Measurements from ENCODE around the gene FIGNL2. TPM values are rescaled to one million over a fixed set of nuclear protein-coding genes. Genes with fewer than 3 reads are reported as not detected.

Gene FIGNL2
- total and polyA plus RNA-seq, 2 of the 13 experiments (the other 11 are each of a cell fraction or from before 2014, with no cell fraction given) = 0.82 to 1.00 TPM

DNA sequence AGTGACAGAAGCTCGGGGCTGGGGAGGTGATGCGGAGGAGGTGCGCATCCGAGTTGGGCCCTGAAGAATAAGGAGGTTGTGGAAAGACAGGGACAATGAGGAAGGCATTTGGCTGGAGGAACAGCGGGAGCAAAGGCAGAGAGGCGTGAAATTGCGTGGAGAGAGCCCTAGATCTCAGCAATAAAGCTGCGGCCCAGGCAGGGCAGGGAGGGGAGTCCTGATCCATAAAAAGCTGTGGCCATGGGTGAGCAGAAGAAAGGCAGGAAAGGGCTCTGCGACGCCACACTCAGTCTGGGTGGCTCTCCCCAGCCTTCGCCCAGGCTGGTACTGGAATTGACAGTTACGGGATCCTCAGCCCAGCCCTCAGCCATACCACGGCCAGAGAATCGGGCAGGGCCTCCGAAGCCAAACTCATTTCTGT is 2.2 kb downstream of the FIGNL2 start:
- no peak for TF ChIP-seq TOE1 (CRISPR knock-in tag; IDR thresholded peaks at IDR 0.05)
- TF ChIP-seq ZBED4 (CRISPR knock-in tag; IDR thresholded peaks at IDR 0.05; ENCODE audit: borderline replicate concordance) = no peak
- TF ChIP-seq NFKB2 (CRISPR knock-in tag; IDR thresholded peaks at IDR 0.05; ENCODE audit: borderline replicate concordance) = no peak
- TF ChIP-seq ZNF891 (CRISPR knock-in tag; IDR thresholded peaks at IDR 0.05) = peak; percentile 18; the same call in 1 of the 2 replicates
- no peak for TF ChIP-seq NRL (CRISPR knock-in tag; IDR thresholded peaks at IDR 0.05; ENCODE audit: borderline replicate concordance)
- H3K4me1 ChIP-seq (ENCODE audit: insufficient read depth, low read length) = peaks cover 31% of the 10 kb centered on the region
- no peak for DNase-seq (ENCODE audit: low spot score)
- H4K20me1 ChIP-seq (ENCODE audit: insufficient read depth, low read length) = no peaks in the 10 kb centered on the region
- no peak overlapping the region for H3K27ac ChIP-seq (ENCODE audit: extremely low read length, insufficient read depth, low read length)
- intact Hi-C loops (cut with micrococcal nuclease; ENCODE audit: unreplicated experiment) = no loop called here
- H3K9me3 ChIP-seq (ENCODE audit: low read length) = no peaks in the 10 kb centered on the region
- H2AFZ ChIP-seq (ENCODE audit: low read length) = no peak overlapping the region
- ChIA-PET POLR2A (interaction anchor here (1.0 to 1.8 kb wide), 4 partner anchors 18 to 32 kb away, joined by 3 to 4 read pairs (median 4); a partner anchor contains a TSS), CTCF (ENCODE audit: low intra/inter-chr PET ratio, low total read pairs) (no interaction called here)
- BruUV-seq (replicated peaks) = TSS peak; percentile 52
- H3K4me3 ChIP-seq (replicated peaks in 1 of 3; ENCODE audit: insufficient read depth in 1 of 3, low read depth in 2 of 3, low read length in 3 of 3) = peak overlapping the region; percentile 10 to 82 (median 71); a peak in 4 of 6 replicates
- peak overlapping the region; percentile 37; the same call in 1 of the 2 replicates for H3K9ac ChIP-seq (ENCODE audit: insufficient read depth, low read depth, low read length)
- H3K36me3 ChIP-seq (replicated peaks in 1 of 2; ENCODE audit: control insufficient read depth in 1 of 2, insufficient read depth in 2 of 2, low read length in 2 of 2) = no peaks in the 10 kb centered on the region
- whole genome bisulfite sequencing (ENCODE audit: low lambda C conversion rate) = 23% methylated on average over 15 of the region's 15 CpGs
- peaks cover 0 to 9% of the 10 kb centered on the region in 2 experiments; a peak in 1 of 5 replicates for H3K27me3 ChIP-seq (ENCODE audit: control insufficient read depth in 1 of 2, insufficient read depth in 2 of 2, low read length in 2 of 2)
- peak; percentile 34 for ATAC-seq
- peak overlapping the region; percentile 91 for H3K4me2 ChIP-seq (ENCODE audit: low read depth, low read length)
- in situ Hi-C loops (cut with HindIII; ENCODE audit: extremely low pct_ligation_motif_present, low pct_unique_long_range_greater_than_20kb) = no loop called here
- no peak for FAIRE-seq
- no peaks in the 10 kb centered on the region for H3K79me2 ChIP-seq (ENCODE audit: insufficient read depth, low read length)

Measured in HepG2 (cell line).